ENCODE measurements around the gene MYCBPAP.

The MYCBPAP gene

DNA sequence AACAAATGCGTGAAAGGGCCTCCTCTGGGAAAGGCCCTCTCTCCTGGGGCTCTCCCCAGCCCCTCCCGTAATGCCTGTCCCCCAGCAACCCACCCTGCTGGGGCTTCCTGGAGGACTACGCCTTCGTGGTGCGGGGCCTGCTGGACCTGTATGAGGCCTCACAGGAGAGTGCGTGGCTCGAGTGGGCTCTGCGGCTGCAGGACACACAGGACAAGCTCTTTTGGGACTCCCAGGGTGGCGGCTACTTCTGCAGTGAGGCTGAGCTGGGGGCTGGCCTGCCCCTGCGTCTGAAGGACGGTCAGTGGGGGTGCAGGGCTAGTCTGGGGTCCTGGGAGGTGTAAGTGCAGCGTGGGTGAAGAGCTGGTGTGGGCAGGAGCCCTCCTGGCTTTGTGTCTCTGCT is 43.6 kb downstream of the MYCBPAP start:
- DNase-seq (ENCODE audit: low spot score) = no peak

DNA sequence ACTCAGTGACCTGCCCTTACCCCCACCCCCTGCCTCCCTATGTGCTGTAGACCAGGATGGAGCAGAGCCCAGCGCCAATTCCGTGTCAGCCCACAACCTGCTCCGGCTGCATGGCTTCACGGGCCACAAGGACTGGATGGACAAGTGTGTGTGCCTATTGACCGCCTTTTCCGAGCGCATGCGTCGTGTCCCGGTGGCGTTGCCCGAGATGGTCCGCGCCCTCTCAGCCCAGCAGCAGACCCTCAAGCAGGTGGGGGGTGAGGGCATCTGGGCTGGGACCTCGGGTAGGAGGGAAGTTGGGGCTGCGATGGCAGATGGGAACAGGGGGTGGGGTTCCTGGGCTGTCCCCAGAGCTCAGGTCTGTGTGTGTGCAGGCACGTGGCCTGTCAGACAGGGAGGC is 46.0 kb downstream of the MYCBPAP start:
- DNase-seq (ENCODE audit: low spot score) = no peak

DNA sequence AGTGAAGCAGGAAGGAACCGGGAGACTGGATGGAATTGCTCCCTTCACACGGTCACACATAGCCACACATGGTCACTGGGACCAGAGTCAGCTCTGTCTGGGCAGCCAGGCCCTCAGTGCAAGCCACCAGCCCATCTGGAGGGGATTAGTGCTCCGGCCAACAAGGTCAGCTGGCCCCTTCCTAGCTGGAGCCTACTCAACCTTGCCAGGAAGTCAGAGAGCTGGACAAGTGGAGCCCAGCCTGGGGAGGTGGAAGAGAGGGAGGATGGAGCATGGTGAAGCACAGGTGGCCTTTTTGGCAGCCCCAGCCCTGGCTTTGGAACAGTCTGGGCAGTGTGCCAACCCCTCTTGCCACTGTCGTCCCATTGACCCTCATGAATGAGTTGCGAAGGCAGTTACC is 48.6 kb downstream of the MYCBPAP start:
- DNase-seq (ENCODE audit: low spot score) = no peak

DNA sequence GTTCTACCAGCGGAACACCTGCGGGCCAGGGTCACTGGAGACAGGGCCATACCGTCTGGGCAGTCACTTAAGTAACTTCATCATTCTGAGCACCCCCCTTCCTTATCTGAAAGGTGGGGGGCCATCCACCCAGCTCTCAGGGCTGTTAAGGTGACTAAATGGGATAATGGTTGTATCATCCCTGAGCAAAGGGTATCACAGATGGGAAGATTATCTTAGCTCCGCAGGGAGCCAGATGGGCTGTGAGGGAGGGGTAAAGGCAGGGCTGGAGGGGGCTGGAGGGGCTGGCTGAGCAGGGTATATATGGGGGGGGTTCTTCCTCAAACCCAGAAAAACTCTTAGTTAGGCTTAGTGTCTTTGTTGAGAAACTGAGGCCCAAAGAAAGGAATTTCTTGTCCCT is 49.4 kb downstream of the MYCBPAP start:
- no peak for DNase-seq (ENCODE audit: low spot score)

DNA sequence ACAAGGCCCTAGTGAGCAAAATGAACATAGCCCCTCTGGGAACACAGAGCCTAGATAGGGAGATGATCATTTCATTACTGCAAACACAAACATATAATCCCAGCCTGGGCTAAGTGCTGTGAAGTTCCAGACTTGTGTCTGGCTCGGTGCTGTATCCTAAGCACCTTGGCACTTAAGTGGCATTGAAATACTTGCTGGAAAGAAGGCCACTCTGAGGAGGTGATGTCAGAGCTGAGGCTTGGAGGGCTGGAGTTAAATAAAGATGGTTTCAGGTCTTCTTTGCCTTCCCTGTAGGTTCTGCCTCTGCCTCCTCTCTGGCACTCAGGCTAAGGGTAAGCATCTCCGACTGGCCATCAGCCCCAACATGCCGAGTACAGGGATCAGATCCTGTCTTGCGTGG is 49.9 kb downstream of the MYCBPAP start:
- no peak for DNase-seq (ENCODE audit: low spot score)

DNA sequence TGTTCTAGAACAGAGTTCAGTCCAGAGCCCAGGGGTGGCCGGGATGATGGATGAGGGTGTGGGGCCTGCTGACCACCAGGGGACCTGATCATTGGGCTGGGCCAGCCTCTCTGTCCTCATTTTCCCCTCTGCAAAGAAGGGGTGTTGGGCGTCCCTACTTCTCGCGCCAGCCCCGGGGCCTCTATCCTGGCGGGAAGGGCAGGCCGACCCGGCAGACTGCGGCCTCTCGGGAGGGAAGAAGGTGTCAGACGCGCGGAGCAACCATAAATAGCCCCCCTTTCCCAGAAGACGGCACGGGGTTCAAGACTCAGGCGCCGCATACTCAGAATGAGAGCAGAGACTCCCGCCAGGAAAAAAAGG is 50.3 kb downstream of the MYCBPAP start:
- DNase-seq (ENCODE audit: low spot score) = no peak

DNA sequence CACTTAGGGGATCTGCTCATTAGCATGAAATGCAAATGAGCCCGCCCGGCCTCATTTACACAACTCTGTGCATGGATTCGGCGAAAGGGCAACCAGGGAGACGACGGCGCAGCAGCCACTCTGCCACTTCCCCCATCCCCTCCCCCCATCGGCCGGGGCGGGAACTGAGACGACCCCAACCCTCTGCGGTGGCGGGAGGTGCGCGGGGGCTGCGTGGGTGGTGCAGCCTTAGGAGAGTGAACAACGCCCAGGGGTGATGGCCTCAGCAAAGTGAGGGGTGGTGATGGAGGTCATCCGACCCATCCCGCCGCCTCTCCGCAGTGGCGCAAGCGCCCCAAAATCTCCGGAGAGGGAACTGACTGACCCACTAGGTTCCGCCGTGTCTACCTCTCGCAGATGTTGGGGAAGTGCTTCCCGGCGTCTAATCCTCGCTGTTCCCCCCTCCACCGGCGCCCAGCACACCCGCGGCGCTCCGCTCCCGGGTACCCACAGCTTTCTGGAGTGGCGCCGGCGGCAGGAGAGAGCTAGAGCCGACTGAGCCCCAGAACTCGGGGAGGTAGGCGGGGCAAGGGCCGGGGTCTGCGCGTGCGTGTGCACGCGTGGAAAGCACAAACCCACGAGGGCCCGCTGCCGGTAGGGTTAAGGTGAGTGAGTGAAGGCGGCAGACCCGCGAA is 50.8 kb downstream of the MYCBPAP start:
- no peak for DNase-seq (ENCODE audit: low spot score)

DNA sequence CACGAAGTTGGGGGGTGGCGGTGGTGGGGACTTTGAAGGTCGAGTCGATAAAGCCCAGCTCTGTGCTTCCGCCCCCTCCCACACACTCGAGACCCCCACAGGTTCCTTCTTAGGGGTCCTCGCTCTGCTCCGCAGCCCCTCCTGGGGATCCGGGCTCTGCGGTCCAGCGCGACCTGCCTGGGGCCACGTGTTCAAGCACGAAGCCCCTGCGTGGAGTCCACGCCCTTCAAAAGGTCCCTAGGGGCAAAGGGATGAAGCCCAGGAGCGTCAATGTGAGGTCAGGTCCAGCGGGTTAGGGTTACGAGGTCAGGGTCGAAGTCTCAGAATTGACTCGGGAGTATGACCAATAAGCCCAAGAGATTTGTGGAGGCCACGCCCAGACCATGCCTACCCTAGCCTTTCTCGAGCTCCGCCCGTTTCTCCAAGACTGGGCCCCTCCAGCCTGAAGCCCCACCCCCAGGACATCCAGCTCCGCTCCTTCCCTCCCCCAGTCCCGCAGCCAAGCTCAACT is 51.5 kb downstream of the MYCBPAP start:
- DNase-seq (ENCODE audit: low spot score) = peak; percentile 70

DNA sequence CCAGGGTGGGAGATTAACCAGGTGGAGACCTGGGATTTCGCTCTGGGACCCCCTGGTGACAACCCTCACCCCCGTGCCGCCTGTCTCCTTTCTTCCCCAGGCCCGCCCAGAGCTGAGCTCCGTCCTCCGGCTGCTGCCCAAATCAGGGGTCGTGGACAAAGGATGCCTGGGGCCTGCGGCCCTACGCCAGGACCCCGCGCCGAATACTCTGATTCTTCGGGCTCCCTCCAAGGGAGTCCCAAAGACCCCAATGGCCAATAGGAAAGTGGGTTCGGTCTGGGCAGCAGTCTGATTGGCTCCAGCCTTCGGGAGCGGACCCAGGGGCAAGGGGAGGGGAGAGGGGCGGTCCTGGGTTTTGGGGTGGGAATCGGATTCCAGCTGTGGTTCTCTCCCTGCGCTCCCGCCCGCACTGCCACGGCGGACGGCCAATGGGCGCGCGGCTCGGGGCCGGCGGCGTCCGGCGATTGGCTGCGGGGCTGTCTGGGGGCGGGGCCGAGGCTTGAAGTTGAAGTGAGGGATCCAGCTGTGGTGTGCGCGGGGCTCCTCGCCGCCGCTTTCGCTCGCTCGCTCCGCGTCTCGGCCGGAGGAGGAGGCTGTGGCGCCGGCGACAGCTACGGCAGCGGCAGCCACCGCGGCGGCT is 52.1 kb downstream of the MYCBPAP start, which contains the start of gene CACNA1G:
TSS of gene CACNA1G (plus strand) at position 531 of the 640 bp plus-strand sequence. CDS start 745 bp downstream, outside the sequence.
- DNase-seq (ENCODE audit: low spot score) = peak; percentile 81

DNA sequence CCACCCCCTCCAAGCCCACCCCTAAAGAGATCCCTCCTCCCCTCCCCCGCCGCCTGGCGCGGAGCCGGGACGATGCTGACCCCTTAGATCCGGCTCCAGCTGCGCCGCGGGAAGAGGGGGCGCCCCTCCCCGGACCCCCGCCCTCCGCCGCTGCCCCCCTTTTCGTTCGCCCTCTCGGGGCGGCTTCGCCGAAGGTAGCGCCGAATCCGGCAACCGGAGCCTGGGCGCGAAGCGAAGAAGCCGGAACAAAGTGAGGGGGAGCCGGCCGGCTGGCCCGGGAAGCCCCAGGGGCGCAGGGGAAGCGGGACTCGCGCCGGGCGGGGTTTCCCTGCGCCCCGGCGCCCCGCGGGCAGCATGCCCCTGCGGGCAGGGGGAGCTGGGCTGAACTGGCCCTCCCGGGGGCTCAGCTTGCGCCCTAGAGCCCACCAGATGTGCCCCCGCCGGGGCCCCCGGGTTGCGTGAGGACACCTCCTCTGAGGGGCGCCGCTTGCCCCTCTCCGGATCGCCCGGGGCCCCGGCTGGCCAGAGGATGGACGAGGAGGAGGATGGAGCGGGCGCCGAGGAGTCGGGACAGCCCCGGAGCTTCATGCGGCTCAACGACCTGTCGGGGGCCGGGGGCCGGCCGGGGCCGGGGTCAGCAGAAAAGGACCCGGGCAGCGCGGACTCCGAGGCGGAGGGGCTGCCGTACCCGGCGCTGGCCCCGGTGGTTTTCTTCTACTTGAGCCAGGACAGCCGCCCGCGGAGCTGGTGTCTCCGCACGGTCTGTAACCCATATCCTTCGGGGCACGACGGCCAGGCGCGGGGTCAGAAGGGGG is 52.9 kb downstream of the MYCBPAP start:
- DNase-seq (ENCODE audit: low spot score) = no peak

DNA sequence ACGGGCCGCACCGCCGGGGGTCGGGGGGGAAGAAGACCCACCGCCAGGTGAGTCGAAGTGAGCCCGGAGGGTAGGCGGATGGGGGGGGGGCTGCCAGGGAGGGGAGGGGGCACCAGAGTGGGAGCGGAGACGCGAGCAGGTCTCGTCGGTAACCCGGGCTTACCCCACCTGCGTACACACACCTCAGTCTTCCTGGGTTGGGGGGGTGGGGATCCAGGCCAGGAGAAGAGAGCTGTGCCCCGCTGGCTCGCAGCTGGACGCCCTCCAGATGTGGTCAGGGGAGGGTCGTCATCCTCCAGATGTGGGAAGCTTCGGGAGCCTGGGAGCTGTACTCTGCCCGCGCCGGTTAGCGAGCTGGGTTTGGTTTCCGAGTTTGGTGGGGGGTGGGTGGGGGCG is 53.5 kb downstream of the MYCBPAP start:
- DNase-seq (ENCODE audit: low spot score) = no peak

DNA sequence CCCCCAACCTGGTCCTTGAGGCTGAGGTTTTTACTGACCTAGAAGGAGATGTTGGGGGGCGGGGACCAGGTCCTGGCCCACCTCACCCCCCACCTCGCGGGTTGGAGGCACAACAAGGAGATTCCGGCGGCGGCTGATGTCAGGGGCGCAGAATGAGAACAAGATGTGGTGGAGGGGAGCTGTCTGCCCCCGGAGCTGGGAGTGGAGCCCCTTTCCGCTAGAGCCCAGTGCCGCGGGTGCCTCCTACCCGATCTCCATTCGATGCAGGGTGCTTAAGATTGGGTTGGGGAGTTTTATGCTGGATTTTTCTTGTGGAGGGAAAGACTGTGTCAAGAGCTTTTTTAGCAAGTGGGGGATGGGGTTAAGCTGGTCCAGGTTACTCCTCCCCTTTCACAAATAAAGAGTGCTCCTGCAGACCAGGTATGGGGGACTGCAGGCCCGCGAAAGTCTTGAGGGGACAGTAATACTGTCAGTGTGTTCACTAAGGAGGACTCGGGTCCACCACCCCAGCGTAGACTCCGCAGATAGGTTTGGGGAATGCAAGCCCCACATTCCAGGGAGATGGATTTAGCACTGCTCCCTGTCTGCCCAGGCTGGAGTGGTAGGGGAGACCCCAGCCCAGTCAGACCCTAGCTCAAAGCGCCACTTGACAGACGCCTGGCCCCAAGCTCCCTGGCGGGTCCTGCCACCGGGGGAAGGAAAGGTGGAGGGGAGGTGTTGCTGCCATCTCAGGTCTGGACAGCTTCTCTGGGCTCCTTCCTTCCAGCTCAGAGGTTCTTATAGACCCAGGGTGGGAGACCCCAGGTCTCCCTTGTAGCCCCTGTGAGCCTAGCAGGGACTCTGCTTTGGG is 54.2 kb downstream of the MYCBPAP start:
- no peak for DNase-seq (ENCODE audit: low spot score)

DNA sequence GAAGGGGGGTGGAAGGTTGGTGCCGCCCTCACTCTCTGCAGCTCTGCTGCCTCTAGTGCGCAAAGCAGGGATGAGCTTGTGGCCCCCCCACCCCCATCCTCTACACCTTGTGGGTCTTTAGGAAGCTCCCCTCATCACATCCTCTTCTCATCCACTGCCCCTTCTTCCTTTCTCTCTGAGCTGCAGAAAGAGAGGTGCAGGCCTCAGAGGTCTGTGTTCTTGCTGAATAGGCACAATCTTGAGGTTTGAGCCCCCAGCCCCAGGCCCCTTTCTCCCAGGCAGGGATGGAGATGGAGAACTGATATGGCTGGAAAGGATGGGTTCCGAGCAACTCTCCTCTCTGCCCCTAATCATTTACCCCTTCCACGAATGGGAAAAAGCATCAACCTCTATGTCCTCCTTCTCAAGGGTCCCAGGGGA is 54.9 kb downstream of the MYCBPAP start:
- DNase-seq (ENCODE audit: low spot score) = no peak

DNA sequence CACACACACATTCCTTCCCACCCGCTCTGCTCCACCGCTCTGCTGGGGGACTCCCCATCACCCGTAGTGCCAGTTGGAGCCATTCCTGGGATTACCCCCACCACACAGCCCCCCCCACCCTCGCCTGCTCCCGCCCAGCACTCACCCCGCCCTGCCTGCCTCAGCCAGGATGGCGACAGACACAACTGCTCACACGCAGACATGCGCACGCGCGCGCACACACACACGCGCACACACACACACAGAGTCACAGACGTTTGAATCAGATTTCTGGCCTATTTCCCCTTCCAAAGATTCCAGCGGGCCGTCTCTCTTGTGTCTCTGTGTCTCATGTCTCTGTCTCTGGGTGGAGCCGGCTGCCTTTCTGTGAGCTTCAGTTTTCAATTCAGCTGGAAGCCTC is 56.7 kb downstream of the MYCBPAP start:
- DNase-seq (ENCODE audit: low spot score) = no peak

DNA sequence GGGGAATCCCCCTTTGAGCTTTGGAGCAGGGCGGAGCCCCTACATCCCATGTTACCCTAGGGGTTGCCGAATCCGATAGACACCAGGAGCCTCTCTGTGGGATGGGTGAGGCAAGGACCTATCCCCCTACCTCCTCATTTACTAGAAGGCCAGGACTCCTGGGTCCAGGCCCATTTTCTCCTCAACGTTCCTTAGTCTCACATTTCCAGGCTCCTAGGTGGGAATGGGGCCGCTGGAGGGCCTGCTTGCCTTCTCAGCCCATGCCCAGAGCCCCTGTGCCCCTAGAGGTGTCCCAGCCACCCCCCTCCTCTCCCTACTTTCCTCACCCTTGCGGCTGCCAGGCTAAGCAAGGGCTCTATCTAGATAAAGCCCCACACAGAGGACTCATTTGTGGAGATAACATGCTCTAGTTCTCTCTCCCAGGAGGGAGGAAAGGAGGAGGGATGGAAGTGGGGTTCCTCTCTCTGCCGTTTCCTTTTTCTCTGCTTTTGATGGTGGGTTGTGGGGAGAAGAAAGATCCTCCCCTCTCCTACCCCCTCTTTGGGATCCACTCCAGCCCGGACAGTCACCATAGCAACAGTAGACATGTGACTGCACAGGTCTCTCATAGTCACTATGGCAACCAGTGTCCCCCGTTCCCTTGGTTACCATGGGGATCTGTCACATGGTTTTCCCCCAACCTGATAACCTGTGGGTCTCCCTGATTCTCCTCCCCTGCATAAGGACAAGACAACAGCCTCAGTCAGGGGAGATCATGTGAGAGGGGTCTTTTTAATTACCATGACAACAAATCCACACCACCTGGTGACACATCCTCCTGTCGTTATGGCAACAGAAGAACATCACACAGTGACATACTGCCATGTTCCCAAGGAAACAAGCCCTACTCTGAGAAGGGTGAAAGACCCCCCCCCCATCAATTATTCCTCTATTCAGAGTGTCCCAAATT is 57.4 kb downstream of the MYCBPAP start:
- DNase-seq (ENCODE audit: low spot score) = no peak

DNA sequence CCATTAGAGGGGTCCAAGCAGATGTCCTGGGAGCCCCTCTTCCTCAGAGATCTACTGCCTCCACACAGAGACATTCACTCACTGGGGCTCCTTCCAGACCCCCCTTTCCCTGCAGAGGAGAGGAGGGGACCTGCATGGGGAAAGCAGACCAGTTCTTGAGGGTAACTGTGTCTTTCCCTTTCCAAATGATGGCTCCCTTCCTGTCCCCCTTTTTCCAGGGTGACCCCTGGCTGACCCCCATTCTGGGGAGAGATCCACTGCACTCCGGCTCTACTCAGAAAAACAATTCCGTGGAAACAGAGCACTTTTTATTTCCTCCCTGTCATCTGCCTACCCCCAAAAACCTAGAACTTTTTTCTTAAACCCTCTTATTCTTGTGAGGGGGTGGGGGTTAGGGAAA is 58.6 kb downstream of the MYCBPAP start:
- DNase-seq (ENCODE audit: low spot score) = no peak

DNA sequence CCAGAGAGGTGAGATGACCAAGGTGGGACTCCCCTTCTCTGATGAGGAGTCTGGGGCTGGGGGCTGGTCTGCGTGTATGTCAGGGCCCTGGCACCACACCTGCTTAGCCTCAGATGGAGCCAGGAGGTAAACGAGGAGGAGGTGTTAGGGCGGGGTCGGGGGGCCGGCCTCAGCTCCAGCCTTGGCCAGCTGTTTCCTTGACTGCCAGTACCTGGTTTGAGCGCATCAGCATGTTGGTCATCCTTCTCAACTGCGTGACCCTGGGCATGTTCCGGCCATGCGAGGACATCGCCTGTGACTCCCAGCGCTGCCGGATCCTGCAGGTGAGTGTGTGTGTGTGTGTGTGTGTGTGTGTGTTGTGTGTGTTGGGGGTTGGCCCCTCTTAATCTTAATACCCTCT is 60.4 kb downstream of the MYCBPAP start:
- DNase-seq (ENCODE audit: low spot score) = no peak

DNA sequence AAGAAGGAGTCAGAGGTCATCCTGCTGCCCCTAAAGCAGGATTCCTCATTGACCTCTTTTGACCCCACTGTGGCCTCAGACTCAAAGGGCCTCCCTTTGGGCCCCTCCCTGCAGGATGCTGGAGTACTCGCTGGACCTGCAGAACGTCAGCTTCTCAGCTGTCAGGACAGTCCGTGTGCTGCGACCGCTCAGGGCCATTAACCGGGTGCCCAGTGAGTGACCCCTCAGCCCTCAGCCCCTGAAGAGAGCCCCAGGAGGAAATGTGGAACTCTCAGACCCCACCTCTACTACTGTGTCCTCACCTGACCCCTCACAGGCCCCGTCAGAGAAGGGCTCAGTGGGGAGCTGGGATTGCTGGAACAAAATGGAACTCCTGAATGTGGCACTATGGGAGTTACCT is 61.4 kb downstream of the MYCBPAP start:
- DNase-seq (ENCODE audit: low spot score) = no peak

DNA sequence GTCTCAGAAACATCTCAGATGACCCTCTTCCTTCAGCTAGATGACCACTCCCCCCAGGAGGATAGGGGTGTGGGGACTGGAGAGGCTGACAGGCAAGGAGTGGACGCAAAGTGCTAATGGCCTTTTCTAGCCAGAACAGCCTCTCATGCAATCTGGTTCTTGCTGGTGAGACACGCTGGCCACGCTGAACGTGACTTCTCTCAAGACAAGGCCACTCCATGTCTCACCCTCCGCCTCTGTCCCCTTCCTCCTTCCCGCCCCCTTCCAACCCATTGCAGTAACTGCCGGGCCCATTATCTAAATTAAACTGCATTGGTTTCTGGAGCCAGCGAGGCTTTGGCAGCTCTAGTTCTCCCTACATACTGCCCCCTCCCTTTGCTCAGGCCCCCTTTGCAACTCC is 61.8 kb downstream of the MYCBPAP start:
- no peak for DNase-seq (ENCODE audit: low spot score)

DNA sequence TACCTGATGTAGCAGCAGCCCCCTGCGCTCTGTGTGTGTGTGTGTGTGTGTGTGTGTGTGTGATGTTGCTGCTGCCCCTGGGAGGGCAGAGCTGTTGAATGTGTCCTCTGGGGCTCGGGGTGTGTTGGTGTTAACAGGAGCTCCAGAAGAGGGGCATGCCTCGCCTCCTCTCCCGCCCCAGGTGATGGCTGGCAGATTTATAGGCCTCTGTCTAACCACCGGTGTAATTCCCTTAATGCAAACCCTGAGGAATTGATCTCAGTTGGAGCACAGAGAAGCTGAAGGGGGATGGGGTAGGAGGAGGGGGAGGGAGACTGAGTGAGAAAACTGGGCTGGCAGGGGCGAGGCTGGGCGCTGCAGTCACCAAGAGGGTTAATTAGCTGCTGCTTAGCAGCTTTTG is 62.3 kb downstream of the MYCBPAP start:
- DNase-seq (ENCODE audit: low spot score) = no peak

DNA sequence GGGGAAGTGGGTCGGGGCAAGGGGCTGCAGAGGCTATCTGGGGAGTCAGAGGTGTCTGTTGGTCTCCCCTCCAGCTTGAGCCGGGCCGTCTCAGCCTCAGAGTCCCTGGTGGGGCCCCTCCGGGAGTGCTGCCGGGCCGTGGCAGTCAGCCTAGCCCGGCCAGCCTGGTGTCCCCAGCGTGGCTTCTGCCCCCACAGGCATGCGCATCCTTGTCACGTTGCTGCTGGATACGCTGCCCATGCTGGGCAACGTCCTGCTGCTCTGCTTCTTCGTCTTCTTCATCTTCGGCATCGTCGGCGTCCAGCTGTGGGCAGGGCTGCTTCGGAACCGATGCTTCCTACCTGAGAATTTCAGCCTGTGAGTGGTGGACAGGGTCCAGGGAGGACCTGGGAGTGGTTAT is 63.4 kb downstream of the MYCBPAP start:
- no peak for DNase-seq (ENCODE audit: low spot score)

All from COLO829 (cell line).